Naive thymus-derived CD4-positive, alpha-beta T cell (primary cell): Measurements from ENCODE around the gene CERT1. TPM values are rescaled to one million over a fixed set of nuclear protein-coding genes. Genes with fewer than 3 reads are reported as not detected.
"Not testable (repeated sequence)": the region's sequence is repeated elsewhere in the genome, so short reads cannot be mapped to it uniquely, and the experiment has no call there.

Experiments
- ATAC-seq: fragments of 150-1000 bp; cut with Tn5 transposase; 2 replicates; pipeline ENCODE4 v1.10.0; 2021; ENCODE audit warnings: mild to moderate bottlenecking, moderate library complexity
- CTCF ChIA-PET: fragments of 350-600 bp; sonication (Branson Sonifier 250); formaldehyde crosslinking; loops from one replicate; lab custom pipeline; 2021; ENCODE audit warnings: antibody characterized with exemption; lab: Charles Lee
- POLR2A ChIA-PET: fragments of 350-600 bp; sonication (Branson Sonifier 250); formaldehyde crosslinking; loops from one replicate; lab custom pipeline; 2021; ENCODE audit warnings: antibody characterized with exemption, inconsistent platforms; lab: Charles Lee
- DNase-seq, 9 donors: peaks; one replicate each; pipeline versions ENCODE4 v3.0.0 to v3.0.0-alpha.2; 2020 to 2022; ENCODE audit warnings: mixed read lengths in 1 of 9
- H3K27ac ChIP-seq: one replicate; pipeline ENCODE4 v1.7.0; 2013; ENCODE audit warnings: mild to moderate bottlenecking, low read depth, low read length, moderate library complexity
- H3K27me3 ChIP-seq, 2 donors: one replicate each; pipeline ENCODE4 v1.7.0; 2013; ENCODE audit warnings: low read length in 2 of 2, mild to moderate bottlenecking in 2 of 2, moderate library complexity in 2 of 2; ENCODE audit not compliant: control insufficient read depth in 2 of 2, insufficient read depth in 2 of 2
- H3K36me3 ChIP-seq, 3 experiments: 1 replicate in 2 of 3; 2 replicates in 1 of 3; pipeline ENCODE4 v1.7.0; 2013; ENCODE audit warnings: low read length in 3 of 3, mild to moderate bottlenecking in 3 of 3, moderate library complexity in 1 of 3; ENCODE audit not compliant: insufficient read depth in 3 of 3, control insufficient read depth in 2 of 3
- H3K4me1 ChIP-seq, 2 donors: one replicate each; pipeline ENCODE4 v1.7.0; 2013; ENCODE audit warnings: low read length in 2 of 2, mild to moderate bottlenecking in 2 of 2, moderate library complexity in 1 of 2; ENCODE audit not compliant: control insufficient read depth in 2 of 2, insufficient read depth in 2 of 2
- H3K4me3 ChIP-seq: 2 replicates; pipeline ENCODE4 v1.7.0; 2013; ENCODE audit warnings: mild to moderate bottlenecking, low read length
- H3K9me3 ChIP-seq, 3 experiments: 1 replicate in 2 of 3; 2 replicates in 1 of 3; pipeline ENCODE4 v1.7.0; 2013; ENCODE audit warnings: low read length in 3 of 3; ENCODE audit not compliant: control insufficient read depth in 2 of 3
- H3K27ac Mint-ChIP-seq, 9 donors: one replicate each; pipeline ENCODE4 v1.8.0; 2020 to 2022; ENCODE audit warnings: mixed read lengths in 9 of 9, mild to moderate bottlenecking in 8 of 9, moderate library complexity in 5 of 9, inconsistent platforms in 2 of 9
- H3K27me3 Mint-ChIP-seq, 5 donors: one replicate each; pipeline ENCODE4 v1.8.0; 2021 to 2022; ENCODE audit warnings: mixed read lengths in 5 of 5, mild to moderate bottlenecking in 1 of 5
- H3K36me3 Mint-ChIP-seq, 5 donors: one replicate each; pipeline ENCODE4 v1.8.0; 2020 to 2022; ENCODE audit warnings: mixed read lengths in 5 of 5, mild to moderate bottlenecking in 3 of 5, inconsistent platforms in 1 of 5
- H3K4me1 Mint-ChIP-seq, 7 donors: one replicate each; pipeline ENCODE4 v1.8.0; 2020 to 2022; ENCODE audit warnings: mixed read lengths in 7 of 7, mild to moderate bottlenecking in 3 of 7, inconsistent platforms in 1 of 7
- H3K4me3 Mint-ChIP-seq, 10 donors: one replicate each; pipeline ENCODE4 v1.8.0; 2020 to 2022; ENCODE audit warnings: mild to moderate bottlenecking in 10 of 10, mixed read lengths in 10 of 10, moderate library complexity in 6 of 10, inconsistent platforms in 2 of 10
- H3K9me3 Mint-ChIP-seq, 11 donors: one replicate each; pipeline ENCODE4 v1.8.0; 2020 to 2022; ENCODE audit warnings: mixed read lengths in 11 of 11, mild to moderate bottlenecking in 4 of 11, inconsistent platforms in 1 of 11, moderate library complexity in 1 of 11
- intact Hi-C, 2 donors: fragments of 100-400 bp; cut with micrococcal nuclease; formaldehyde crosslinking; loops; one replicate each; pipeline ENCODE4 v1.15.1; 2023
- polyA plus RNA-seq, 2 donors: library from polyadenylated mRNA; unstranded; fragments of 300-500 nt; fragmentation: Illumina TruSeq; gene quantifications; one replicate each; pipeline ENCODE4 v1.2.3, GENCODE V29; 2021
- total RNA-seq, 6 experiments: library from RNA in 5 of 6; stranded (reverse) in 5 of 6; gene quantifications; 1 replicate in 5 of 6; 2 replicates in 1 of 6; pipeline ENCODE4 v1.2.3 and lab custom pipeline; 2021 to 2026

The CERT1 gene
- total and polyA plus RNA-seq, 7 experiments from 2014 or later = 13.3 to 60.4 (median 37.7) TPM

DNA sequence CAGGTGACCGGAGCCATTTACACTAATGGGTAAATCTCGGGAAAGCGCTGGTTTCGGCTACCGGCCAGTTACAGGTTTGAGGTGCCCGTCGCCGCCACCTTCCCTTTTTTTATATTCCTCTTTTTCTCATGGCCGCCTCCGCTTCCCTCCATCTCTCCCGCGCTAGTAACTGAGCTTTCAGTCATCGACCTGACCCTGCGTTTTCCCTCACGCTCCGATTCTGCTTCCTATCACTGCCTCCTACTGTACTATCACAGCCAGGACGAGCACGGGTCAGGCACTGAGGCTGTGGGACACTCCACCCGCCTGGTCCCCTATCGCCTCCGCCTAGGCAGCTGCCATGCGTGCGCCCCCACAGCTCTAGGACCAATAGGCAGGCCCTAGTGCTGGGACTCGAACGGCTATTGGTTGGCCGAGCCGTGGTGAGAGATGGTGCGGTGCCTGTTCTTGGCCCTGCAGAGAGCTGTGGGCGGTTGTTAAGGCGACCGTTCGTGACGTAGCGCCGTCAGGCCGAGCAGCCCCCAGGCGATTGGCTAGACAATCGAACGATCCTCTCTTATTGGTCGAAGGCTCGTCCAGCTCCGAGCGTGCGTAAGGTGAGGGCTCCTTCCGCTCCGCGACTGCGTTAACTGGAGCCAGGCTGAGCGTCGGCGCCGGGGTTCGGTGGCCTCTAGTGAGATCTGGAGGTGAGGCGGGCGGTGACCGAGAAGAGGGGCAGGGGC, 174.7 kb downstream of the CERT1 start, which contains the start of gene HMGCR:
HMGCR (plus strand) TSS at position 606 of the 722 bp plus-strand sequence. CDS start 5,386 bp downstream, outside the sequence.
- H3K4me1 Mint-ChIP-seq = peaks cover 18 to 41% (median 37%) of the 10 kb centered on the region in 7 donors

DNA sequence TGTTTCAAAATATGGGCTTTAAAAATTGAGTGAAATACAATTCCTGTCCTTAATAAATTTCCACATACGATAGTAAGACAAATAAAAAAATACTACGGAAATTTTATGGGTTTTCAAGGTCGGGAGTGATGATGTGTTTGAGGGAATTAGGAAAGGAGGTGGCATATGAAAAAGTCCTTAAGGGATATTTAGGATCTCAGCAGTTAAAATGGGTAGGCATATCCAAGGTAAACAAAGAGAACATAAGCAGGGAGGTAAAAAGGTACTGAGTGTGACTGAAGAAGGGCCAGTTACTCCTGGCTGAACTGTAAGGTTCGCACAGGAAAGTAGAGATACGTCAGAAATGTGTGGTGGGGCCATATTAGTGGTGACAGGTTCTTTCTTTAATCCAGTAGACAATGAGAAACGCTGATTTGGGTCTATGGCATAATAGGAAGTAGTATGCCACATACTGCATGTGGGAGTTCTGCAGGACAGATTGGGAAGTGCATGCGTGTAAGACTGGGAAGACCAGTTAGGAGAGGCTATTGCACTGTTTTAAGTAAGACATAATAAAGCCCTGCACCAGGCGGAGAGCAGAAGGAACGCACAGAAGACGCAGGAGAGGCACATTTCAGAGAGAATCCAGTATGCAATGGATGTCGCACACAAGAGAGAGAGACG, 175.3 kb downstream of the CERT1 start:
- DNase-seq (peak in 2 of 9 donors; percentile 9 to 27), ATAC-seq (peak; percentile 2)
- peak overlapping the region; percentile 83 for H3K27ac ChIP-seq
- intact Hi-C loops = loop anchor here (1.0 to 5.0 kb wide), 14 partner anchors 99 to 1837 kb away; partner anchors contain the start of genes GFM2 (in 2 of the 2), NSA2 (in 2 of the 2), ANKRA2 (in 1 of the 2) and ANKRD31 (in 1 of the 2)
- Mint-ChIP-seq H3K4me1 (peaks cover 18 to 34% (median 30%) of the 10 kb centered on the region in 7 donors), H3K4me3 (no peak overlapping the region), H3K9me3 (no peaks in the 10 kb centered on the region), H3K27ac (no peak overlapping the region), H3K27me3 (no peaks in the 10 kb centered on the region), H3K36me3 (peaks cover 0 to 3% (median 0%) of the 10 kb centered on the region in 5 donors)
- ChIA-PET CTCF (interaction anchor here (1.0 to 1.6 kb wide), 3 partner anchors 100 to 411 kb away, joined by 3 to 4 read pairs (median 3); partner anchors contain the start of gene ANKRD31), POLR2A (interaction anchor here (0.6 to 2.0 kb wide), 9 partner anchors 16 to 650 kb away, joined by 3 to 11 read pairs (median 6); partner anchors contain the start of genes CERT1, FAM169A, GCNT4 and HEXB)
- H3K36me3 ChIP-seq = peaks cover 0 to 4% (median 0%) of the 10 kb centered on the region in 3 experiments
- peaks cover 8 to 10% of the 10 kb centered on the region in 2 donors for H3K4me1 ChIP-seq
- H3K27me3 ChIP-seq = no peaks in the 10 kb centered on the region
- no peaks in the 10 kb centered on the region for H3K9me3 ChIP-seq
- peak overlapping the region; percentile 85 for H3K4me3 ChIP-seq

More for the DNA sequence above, 174.7 kb downstream of the CERT1 start, which contains the start of gene HMGCR:
- ATAC-seq = peak; percentile 96
- intact Hi-C loops = loop anchor here (1.0 to 5.0 kb wide), 19 partner anchors 99 to 1838 kb away; partner anchors contain the start of genes CERT1 (in 2 of the 2), GFM2 (in 2 of the 2), HEXB (in 2 of the 2) and NSA2 (in 2 of the 2)
- H3K27me3 ChIP-seq = no peaks in the 10 kb centered on the region
- ChIA-PET POLR2A (interaction anchor here (0.5 to 2.0 kb wide), 15 partner anchors 15 to 1821 kb away, joined by 3 to 11 read pairs (median 4); partner anchors contain the start of genes ANKRD31, CERT1, FAM169A and GCNT4), CTCF (interaction anchor here (0.6 to 1.6 kb wide), 5 partner anchors 15 to 412 kb away, joined by 3 to 4 read pairs (median 3); partner anchors contain the start of gene ANKRD31)
- H3K27ac Mint-ChIP-seq = no peak within 1 kb of the TSS
- peak within 1 kb of the TSS; percentile 85 for H3K4me3 ChIP-seq
- DNase-seq = peak; percentile 82 to 97 (median 95)
- peaks cover 0 to 3% (median 0%) of the 10 kb centered on the region in 5 donors for H3K36me3 Mint-ChIP-seq
- peaks cover 0 to 4% (median 0%) of the 10 kb centered on the region in 3 experiments for H3K36me3 ChIP-seq
- H3K27me3 Mint-ChIP-seq = no peaks in the 10 kb centered on the region
- no peak within 1 kb of the TSS for H3K4me3 Mint-ChIP-seq
- H3K27ac ChIP-seq = peak within 1 kb of the TSS; percentile 83
- H3K9me3 ChIP-seq = no peaks in the 10 kb centered on the region
- H3K4me1 ChIP-seq = peaks cover 8 to 10% of the 10 kb centered on the region in 2 donors
- no peaks in the 10 kb centered on the region for H3K9me3 Mint-ChIP-seq

DNA sequence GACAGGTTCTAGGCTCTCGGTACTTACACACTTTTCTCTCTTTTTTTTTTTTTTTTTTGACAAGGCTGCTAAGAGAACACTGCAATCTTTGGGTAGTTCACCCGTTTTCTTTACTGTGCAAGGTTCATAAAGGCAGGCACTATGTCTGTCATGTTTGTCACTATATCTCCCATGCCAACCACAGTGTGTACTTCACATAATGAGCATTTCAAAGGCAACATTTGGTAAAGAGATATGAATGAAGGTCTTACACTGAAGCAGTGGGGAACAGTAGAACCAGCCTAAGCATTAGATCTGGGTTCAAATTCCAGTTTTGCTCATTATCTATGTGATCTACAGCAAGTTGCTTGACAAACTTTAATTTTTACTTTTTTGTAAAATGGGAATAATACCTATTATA, 175.9 kb downstream of the CERT1 start:
- Mint-ChIP-seq H3K36me3 (peaks cover 0 to 3% (median 0%) of the 10 kb centered on the region in 5 donors), H3K27ac (no peak overlapping the region), H3K4me3 (no peak overlapping the region), H3K27me3 (no peaks in the 10 kb centered on the region), H3K9me3 (no peaks in the 10 kb centered on the region), H3K4me1 (peaks cover 15 to 28% (median 25%) of the 10 kb centered on the region in 7 donors)
- CTCF ChIA-PET = no interaction called here
- Histone ChIP-seq H3K27ac (no peak overlapping the region), H3K36me3 (peaks cover 0 to 4% (median 0%) of the 10 kb centered on the region in 3 experiments), H3K9me3 (no peaks in the 10 kb centered on the region), H3K4me1 (peaks cover 8 to 10% of the 10 kb centered on the region in 2 donors), H3K4me3 (no peak overlapping the region), H3K27me3 (no peaks in the 10 kb centered on the region)
- DNase-seq = no peak
- intact Hi-C loops = loop anchor here (5.0 kb wide), 3 partner anchors 398 to 1067 kb away; partner anchors contain the start of genes FAM169A (in 1 of the 2) and IQGAP2 (in 1 of the 2)
- no peak for ATAC-seq
- POLR2A ChIA-PET = no interaction called here

DNA sequence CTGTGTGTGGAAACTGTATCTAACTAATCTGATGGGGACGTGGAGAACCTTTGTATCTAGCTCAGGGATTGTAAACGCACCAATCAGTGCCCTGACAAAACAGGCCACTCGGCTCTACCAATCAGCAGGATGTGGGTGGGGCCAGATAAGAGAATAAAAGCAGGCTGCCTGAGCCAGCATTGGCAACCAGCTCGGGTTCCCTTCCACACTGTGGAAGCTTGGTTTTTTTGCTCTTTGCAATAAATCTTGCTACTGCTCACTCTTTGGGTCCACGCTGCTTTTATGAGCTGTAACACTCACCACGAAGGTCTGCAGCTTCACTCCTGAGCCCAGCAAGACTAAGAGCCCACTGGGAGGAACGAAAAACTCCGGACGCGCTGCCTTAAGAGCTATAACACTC, 177.0 kb downstream of the CERT1 start:
- ATAC-seq, H3K4me3 ChIP-seq, H3K9me3 Mint-ChIP-seq, H3K4me1 ChIP-seq, DNase-seq, H3K36me3 ChIP-seq, H3K27ac Mint-ChIP-seq, H3K27me3 Mint-ChIP-seq, H3K27ac ChIP-seq, intact Hi-C loops, H3K9me3 ChIP-seq, H3K27me3 ChIP-seq, H3K36me3 Mint-ChIP-seq: not testable (repeated sequence)
- CTCF ChIA-PET = interaction anchor here (0.6 kb wide), 1 partner anchor 133 kb away, joined by 4 read pairs; no protein-coding TSS in a partner anchor
- Mint-ChIP-seq H3K4me3 (peak overlapping the region in 1 of 10 donors; percentile 21), H3K4me1 (peaks cover 12 to 18% (median 16%) of the 10 kb centered on the region in 7 donors)
- POLR2A ChIA-PET = interaction anchor here (0.7 to 0.8 kb wide), 2 partner anchors 26 to 283 kb away, joined by 3 read pairs; no protein-coding TSS in a partner anchor

DNA sequence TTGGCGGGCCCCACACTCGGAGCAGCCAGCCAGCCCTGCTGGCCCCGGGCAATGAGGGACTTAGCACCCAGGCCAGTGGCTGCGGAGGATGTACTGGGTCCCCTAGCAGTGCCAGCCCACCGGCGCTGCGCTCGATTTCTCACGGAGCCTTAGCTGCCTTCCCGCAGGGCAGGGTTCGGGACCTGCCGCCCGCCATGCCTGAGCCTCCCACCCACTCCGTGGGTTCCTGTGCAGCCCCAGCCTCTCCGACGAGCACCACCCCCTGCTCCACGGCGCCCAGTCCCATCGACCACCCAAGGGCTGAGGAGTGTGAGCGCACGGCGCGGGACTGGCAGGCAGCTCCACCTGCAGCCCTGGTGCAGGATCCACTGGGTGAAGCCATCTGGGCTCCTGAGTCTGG, 177.7 kb downstream of the CERT1 start:
- H3K36me3 ChIP-seq, H3K27me3 Mint-ChIP-seq, H3K9me3 Mint-ChIP-seq, H3K27ac Mint-ChIP-seq, H3K27me3 ChIP-seq, H3K4me1 ChIP-seq, H3K4me3 Mint-ChIP-seq, CTCF ChIA-PET, H3K4me3 ChIP-seq, ATAC-seq, DNase-seq, H3K9me3 ChIP-seq, intact Hi-C loops, H3K27ac ChIP-seq, H3K36me3 Mint-ChIP-seq: not testable (repeated sequence)
- peaks cover 10 to 13% (median 13%) of the 10 kb centered on the region in 7 donors for H3K4me1 Mint-ChIP-seq
- POLR2A ChIA-PET = interaction anchor here (0.8 kb wide), 1 partner anchor 27 kb away, joined by 3 read pairs; no protein-coding TSS in a partner anchor
